H1 (cell line): ENCODE measurements around the gene VWA1. TPM values are rescaled to one million over a fixed set of nuclear protein-coding genes. Genes with fewer than 3 reads are reported as not detected.

ENCODE experiments used
- CTCF ChIA-PET: fragments of 300-600 bp; sonication (Branson Sonifier 250); formaldehyde crosslinking; loops from one replicate; lab custom pipeline; 2021; ENCODE audit not compliant: partially characterized antibody; lab: Charles Lee
- POLR2A ChIA-PET: fragments of 300-600 bp; sonication (Branson Sonifier 250); formaldehyde crosslinking; loops from one replicate; lab custom pipeline; 2021; ENCODE audit warnings: inconsistent platforms; ENCODE audit not compliant: partially characterized antibody; lab: Charles Lee
- DNase-seq, 2 experiments: peaks; one replicate each; pipeline versions ENCODE4 v3.0.0 to v3.0.0-alpha.2; 2010 to 2022; ENCODE audit warnings: low spot score in 2 of 2, low read depth in 1 of 2, mixed read lengths in 1 of 2
- FAIRE-seq: peaks from 2 replicates; lab custom pipeline; 2011; peaks lifted over from hg19 to GRCh38; lab: Jason Lieb, UNC
- H2AFZ ChIP-seq: 2 replicates; pipeline ENCODE4 v1.8.1; 2012; ENCODE audit warnings: low read length, inconsistent platforms
- H2AK5ac ChIP-seq: 2 replicates; pipeline ENCODE4 v1.6.1; 2013; ENCODE audit warnings: low read depth, low read length
- H2BK120ac ChIP-seq: replicated peaks from 2 replicates; pipeline ENCODE3; 2013; ENCODE audit warnings: low read depth, low read length, inconsistent platforms
- H2BK12ac ChIP-seq: 2 replicates; pipeline ENCODE4 v1.6.1; 2013; ENCODE audit warnings: low read depth, low read length
- H2BK15ac ChIP-seq: 2 replicates; pipeline ENCODE4 v1.6.1; 2013; ENCODE audit warnings: low read length
- H2BK20ac ChIP-seq: 2 replicates; pipeline ENCODE4 v1.6.1; 2013; ENCODE audit warnings: low read length
- H2BK5ac ChIP-seq: 2 replicates; pipeline ENCODE4 v1.6.1; 2013; ENCODE audit warnings: low read depth, low read length
- H3K14ac ChIP-seq: 2 replicates; pipeline ENCODE4 v1.6.1; 2013; ENCODE audit warnings: inconsistent platforms; ENCODE audit not compliant: insufficient read length
- H3K18ac ChIP-seq: 2 replicates; pipeline ENCODE4 v1.6.1; 2013; ENCODE audit warnings: low read length; ENCODE audit errors: extremely low read depth
- H3K23ac ChIP-seq: 2 replicates; pipeline ENCODE4 v1.6.1; 2013; ENCODE audit warnings: inconsistent platforms; ENCODE audit not compliant: insufficient read length
- H3K23me2 ChIP-seq: 2 replicates; pipeline ENCODE4 v1.6.1; 2013; ENCODE audit warnings: low read depth, low read length
- H3K27ac ChIP-seq: 2 replicates; pipeline ENCODE4 v1.6.1; 2011; ENCODE audit warnings: low read depth, low read length, inconsistent platforms
- H3K27me3 ChIP-seq, 4 experiments: replicated peaks in 1 of 4; 1 replicate in 1 of 4; 2 replicates in 3 of 4; pipeline versions ENCODE4 v1.6.1 to v1.8.1; 2011 to 2013; ENCODE audit warnings: low read length in 3 of 4, mild to moderate bottlenecking in 3 of 4, inconsistent platforms in 2 of 4, mixed read lengths in 2 of 4, moderate library complexity in 1 of 4; ENCODE audit not compliant: control insufficient read depth in 3 of 4, insufficient read depth in 3 of 4; ENCODE audit errors: extremely low read depth in 1 of 4
- H3K36me3 ChIP-seq, 4 experiments: 2 replicates each; pipeline versions ENCODE4 v1.6.1 to v1.8.1; 2011 to 2013; ENCODE audit warnings: mild to moderate bottlenecking in 4 of 4, low read length in 3 of 4, moderate library complexity in 2 of 4, control low read depth in 1 of 4, inconsistent platforms in 1 of 4; ENCODE audit not compliant: insufficient read depth in 4 of 4, control insufficient read depth in 2 of 4
- H3K4ac ChIP-seq: replicated peaks from 2 replicates; pipeline ENCODE3; 2013; ENCODE audit warnings: low read length, low read depth, mixed read lengths, inconsistent platforms; ENCODE audit not compliant: insufficient read length
- H3K4me1 ChIP-seq, 4 experiments: replicated peaks in 1 of 4; 1 replicate in 1 of 4; 2 replicates in 3 of 4; pipeline versions ENCODE4 v1.6.1 to v1.8.1; 2011 to 2013; ENCODE audit warnings: low read length in 3 of 4, inconsistent platforms in 2 of 4, mixed read lengths in 1 of 4; ENCODE audit not compliant: insufficient read depth in 4 of 4, control insufficient read depth in 3 of 4
- H3K4me2 ChIP-seq, 2 experiments: 2 replicates each; pipeline versions ENCODE4 v1.6.1 to v1.8.1; 2011 to 2013; ENCODE audit warnings: low read depth in 2 of 2, low read length in 2 of 2, control low read depth in 1 of 2, inconsistent platforms in 1 of 2, mild to moderate bottlenecking in 1 of 2; ENCODE audit not compliant: insufficient read depth in 1 of 2
- H3K4me3 ChIP-seq, 4 experiments: fragments of 200-600, 300-600 bp in 1 of 4; sonication (generic), shearing (Covaris generic), sonication (Bioruptor Twin) in 1 of 4; 2 replicates each; pipeline versions ENCODE4 v1.5.1 to v1.8.1; 2011 to 2016; ENCODE audit warnings: low read length in 4 of 4, low read depth in 3 of 4, control low read depth in 2 of 4, inconsistent platforms in 2 of 4, mild to moderate bottlenecking in 2 of 4, mixed read lengths in 1 of 4, moderate library complexity in 1 of 4; ENCODE audit not compliant: insufficient read depth in 2 of 4; ENCODE audit errors: extremely low read depth in 1 of 4
- H3K56ac ChIP-seq: replicated peaks from 2 replicates; pipeline ENCODE3; 2013; ENCODE audit warnings: low read depth, mild to moderate bottlenecking, mixed read lengths, low read length, inconsistent platforms; ENCODE audit not compliant: insufficient read length
- H3K79me1 ChIP-seq: 2 replicates; pipeline ENCODE4 v1.6.1; 2013; ENCODE audit warnings: low read depth, low read length, control low read depth
- H3K79me2 ChIP-seq, 2 experiments: 2 replicates each; pipeline versions ENCODE4 v1.6.1 to v1.8.1; 2012 to 2013; ENCODE audit warnings: low read length in 2 of 2, mild to moderate bottlenecking in 2 of 2, inconsistent platforms in 1 of 2; ENCODE audit not compliant: insufficient read depth in 2 of 2, control insufficient read depth in 1 of 2
- H3K9ac ChIP-seq, 4 experiments: replicated peaks in 1 of 4; 1 replicate in 1 of 4; 2 replicates in 3 of 4; pipeline versions ENCODE4 v1.6.1 to v1.8.1; 2011 to 2013; ENCODE audit warnings: low read depth in 3 of 4, low read length in 3 of 4, control low read depth in 2 of 4, mild to moderate bottlenecking in 2 of 4, moderate library complexity in 2 of 4, inconsistent platforms in 1 of 4; ENCODE audit errors: extremely low read depth in 1 of 4
- H3K9me3 ChIP-seq, 2 experiments: 2 replicates each; pipeline versions ENCODE4 v1.6.1 to v1.8.1; 2012 to 2013; ENCODE audit warnings: mild to moderate bottlenecking in 2 of 2, moderate library complexity in 2 of 2, control low read depth in 1 of 2, inconsistent platforms in 1 of 2, low read depth in 1 of 2, low read length in 1 of 2, mixed read lengths in 1 of 2; ENCODE audit not compliant: insufficient read depth in 2 of 2
- H4K20me1 ChIP-seq, 2 experiments: replicated peaks in 1 of 2; 2 replicates each; pipeline versions ENCODE3 to v1.8.1; 2011 to 2013; ENCODE audit warnings: inconsistent platforms in 2 of 2, low read length in 2 of 2, mild to moderate bottlenecking in 1 of 2; ENCODE audit not compliant: insufficient read depth in 2 of 2, control insufficient read depth in 1 of 2
- H4K5ac ChIP-seq: 2 replicates; pipeline ENCODE4 v1.6.1; 2013; ENCODE audit warnings: low read length, low read depth, mixed read lengths, inconsistent platforms; ENCODE audit not compliant: insufficient read length
- H4K8ac ChIP-seq: 2 replicates; pipeline ENCODE4 v1.8.0; 2013; ENCODE audit warnings: mild to moderate bottlenecking, moderate library complexity, low read length, inconsistent platforms; ENCODE audit not compliant: insufficient read depth; ENCODE audit errors: extremely low read depth
- H4K91ac ChIP-seq: replicated peaks from 2 replicates; pipeline ENCODE3; 2013; ENCODE audit warnings: low read length, mixed read lengths, inconsistent platforms; ENCODE audit not compliant: insufficient read length
- PHF8 ChIP-seq: fragments of 200-600 bp; sonication (generic); conservative IDR thresholded peaks from 2 replicates; pipeline ENCODE4 v1.7.1; 2012; ENCODE audit warnings: low read depth, mild to moderate bottlenecking, inconsistent platforms, low read length, moderate library complexity
- RAD21 ChIP-seq, 2 experiments: IDR thresholded peaks in 1 of 2; conservative IDR thresholded peaks in 1 of 2; 2 replicates each; pipeline ENCODE4 v1.6.1; 2011; ENCODE audit warnings: low read depth in 2 of 2, low read length in 2 of 2, improper control_type of control experiment in 1 of 2, inconsistent platforms in 1 of 2, mild to moderate bottlenecking in 1 of 2, moderate library complexity in 1 of 2
- RFX5 ChIP-seq: IDR thresholded peaks from 2 replicates; pipeline ENCODE4 v1.6.1; 2011; ENCODE audit warnings: low read depth, low read length, improper control_type of control experiment, borderline replicate concordance
- WGBS, 2 experiments: shearing (Covaris generic) in 1 of 2; methylation state at CpG; one replicate each; pipeline versions ENCODE4 v1.1.6 to v1.1.7; 2013 to 2015; ENCODE audit warnings: low lambda C conversion rate in 2 of 2, mixed read lengths in 2 of 2, inconsistent platforms in 1 of 2, low coverage in 1 of 2, missing lambda C conversion rate in 1 of 2; ENCODE audit not compliant: insufficient replicate concordance in 2 of 2, insufficient coverage in 1 of 2, insufficient read length in 1 of 2; ENCODE audit errors: extremely low coverage in 1 of 2, missing lambda C conversion rate in 1 of 2; 5-methylcytosine and 5-hydroxymethylcytosine counted together
- polyA plus RNA-seq, 7 experiments: library from polyadenylated mRNA; depleted of rRNA in 3 of 7; stranded (reverse) in 5 of 7; unstranded in 2 of 7; fragments of >200 nt in 5 of 7; fragments of 200-250 nt in 2 of 7; gene quantifications; 1 replicate in 5 of 7; 2 replicates in 1 of 7; 4 replicates in 1 of 7; pipeline versions ENCODE4 v1.2.1 to v1.2.3, GENCODE V29; 2011 to 2013; ENCODE audit warnings: missing spikeins in 2 of 7, mixed read lengths in 2 of 7
- total RNA-seq: library from RNA; stranded (reverse); fragmentation: NEBNext Ultra II Directional; extraction: Animal tissue kit (Norgen Biotek cat#: 25700); gene quantifications from 2 replicates; pipeline ENCODE4 v1.2.1, GENCODE V29; 2021

Gene VWA1
- total and polyA plus RNA-seq, 2 of the 8 experiments (the other 6 are each of a cell fraction or from before 2014, with no cell fraction given), result 16.0 to 36.6 TPM

- H3K4me1 ChIP-seq, result peaks cover 0 to 41% (median 25%) of the 10 kb centered on the region in 4 experiments; a peak in 6 of 7 replicates
Measured at GRCh38 chr1:1427820-1428148, 7.7 kb upstream of the VWA1 start.

More at GRCh38 chr1:1427820-1428148, 7.7 kb upstream of the VWA1 start:
- H4K91ac ChIP-seq, result no peak overlapping the region
- ChIA-PET CTCF (interaction anchor here (1.3 kb wide), 1 partner anchor 77 kb away, joined by 3 read pairs; no protein-coding TSS in a partner anchor), POLR2A (interaction anchor here (0.9 to 22.9 kb wide), 8 partner anchors 8 to 149 kb away, joined by 3 to 515 read pairs (median 4); partner anchors contain the start of genes CCNL2 and MRPL20)
- no peaks in the 10 kb centered on the region for H3K27me3 ChIP-seq
- H3K56ac ChIP-seq, result no peak overlapping the region
- H3K4ac ChIP-seq, result no peak overlapping the region
- no peak overlapping the region for H3K27ac ChIP-seq
- H2BK12ac ChIP-seq, result no peak overlapping the region
- no peak overlapping the region for H3K14ac ChIP-seq
- H3K4me2 ChIP-seq, result peak overlapping the region; percentile 46 to 49; a peak in 3 of 4 replicates
- H3K79me1 ChIP-seq, result no peaks in the 10 kb centered on the region
- no peak overlapping the region for H2BK15ac ChIP-seq
- FAIRE-seq (no peak), DNase-seq (no peak)
- TF ChIP-seq PHF8 (0 out of 2 replicates have a peak, but pooled peaks have one; percentile 34), RFX5 (no peak), RAD21 (IDR thresholded peaks at IDR 0.05 in 1 of 2, conservative IDR thresholded peaks at IDR 0.05 in 1 of 2; ENCODE audit: low read depth in 2 of 2, low read length in 2 of 2) (no peak)
- WGBS, 2 experiments, result 0% methylated on average over 3 of the region's 22 CpGs; no CpG with 5 or more reads in 1 of the 2 experiments
- H3K9ac ChIP-seq, result no peak overlapping the region
- H3K36me3 ChIP-seq, result no peaks in the 10 kb centered on the region; a peak in 1 of 8 replicates
- H3K23me2 ChIP-seq, result peaks cover 6% of the 10 kb centered on the region; the same call in 1 of the 2 replicates
- H3K79me2 ChIP-seq, result no peaks in the 10 kb centered on the region
- no peak overlapping the region for H2AFZ ChIP-seq
- H2AK5ac ChIP-seq, result no peak overlapping the region
- H2BK20ac ChIP-seq, result no peak overlapping the region
- no peak overlapping the region; the same call in 1 of the 2 replicates for H3K18ac ChIP-seq
- peak overlapping the region in 3 of 4 experiments; percentile 17 to 62 (median 50); a peak in 4 of 8 replicates for H3K4me3 ChIP-seq
- no peak overlapping the region for H4K8ac ChIP-seq
- H2BK120ac ChIP-seq, result no peak overlapping the region
- H3K9me3 ChIP-seq, result peaks cover 0 to 3% of the 10 kb centered on the region in 2 experiments; a peak in 1 of 4 replicates
- H4K5ac ChIP-seq, result no peak overlapping the region
- H3K23ac ChIP-seq, result no peak overlapping the region
- no peak overlapping the region for H2BK5ac ChIP-seq
- no peaks in the 10 kb centered on the region for H4K20me1 ChIP-seq
